Liver (tissue), 3 donors: Measurements from ENCODE around the gene SPRR1A.

Experiments used
- ATF3 ChIP-seq: IDR thresholded peaks from 2 replicates; pipeline ENCODE4 v1.6.1; 2016; ENCODE audit warnings: antibody characterized with exemption
- CTCF ChIP-seq: fragments of 150-350 bp; IDR thresholded peaks from 2 replicates; pipeline ENCODE4 v1.5.1; 2017; ENCODE audit warnings: improper control_type of control experiment, low read depth, low read length; ENCODE audit not compliant: missing input control
- FOXA1 ChIP-seq: IDR thresholded peaks from 2 replicates; pipeline ENCODE4 v1.6.1; 2016; ENCODE audit warnings: antibody characterized with exemption
- JUND ChIP-seq, 2 donors: IDR thresholded peaks; 2 replicates each; pipeline ENCODE4 v1.6.1; 2016; ENCODE audit warnings: antibody characterized with exemption in 2 of 2
- MAX ChIP-seq: IDR thresholded peaks from 2 replicates; pipeline ENCODE4 v1.6.1; 2016; ENCODE audit warnings: antibody characterized with exemption
- RAD21 ChIP-seq, 2 donors: IDR thresholded peaks; 2 replicates each; pipeline ENCODE4 v1.6.1; 2016; ENCODE audit warnings: antibody characterized with exemption in 2 of 2, mild to moderate bottlenecking in 2 of 2
- REST ChIP-seq: IDR thresholded peaks from 2 replicates; pipeline ENCODE4 v1.6.1; 2016; ENCODE audit warnings: antibody characterized with exemption, mild to moderate bottlenecking
- SP1 ChIP-seq: IDR thresholded peaks from 2 replicates; pipeline ENCODE4 v1.6.1; 2018; ENCODE audit warnings: antibody characterized with exemption, mild to moderate bottlenecking
- YY1 ChIP-seq: IDR thresholded peaks from 2 replicates; pipeline ENCODE4 v1.6.1; 2016; ENCODE audit warnings: antibody characterized with exemption, mild to moderate bottlenecking
- donor health status: healthy.
- donor health status: healthy.

GRCh38 chr1:152960452-152961044 lies 23.3 kb upstream of the SPRR1A start:
- TF ChIP-seq SP1 (no peak), CTCF (no peak), MAX (no peak), REST (no peak), YY1 (no peak), RAD21 (IDR thresholded peaks at IDR 0.05) (no peak), JUND (IDR thresholded peaks at IDR 0.05) (no peak), FOXA1 (no peak), ATF3 (no peak)
